Cardiac fibroblast (primary cell): ENCODE measurements around the gene PLOD2.
A peak's percentile ranks its signal among the peaks of the same experiment; 100 is the strongest.

ENCODE experiments used
- DNase-seq, 2 donors: peaks; one replicate each; pipeline versions ENCODE4 v3.0.0 to v3.0.0-alpha.2; 2010; ENCODE audit warnings: low read depth in 2 of 2
- H3K4me3 ChIP-seq, 2 donors: replicated peaks in 1 of 2; 1 replicate in 1 of 2; 2 replicates in 1 of 2; pipeline ENCODE4 v1.5.1; 2011; ENCODE audit warnings: low read depth in 2 of 2, low read length in 2 of 2, mild to moderate bottlenecking in 2 of 2, moderate library complexity in 1 of 2
- CTCF ChIP-seq: IDR thresholded peaks from one replicate; pipeline ENCODE4 v1.5.1; 2011; ENCODE audit warnings: low read depth, mild to moderate bottlenecking, low read length, inconsistent platforms

The PLOD2 gene

DNA sequence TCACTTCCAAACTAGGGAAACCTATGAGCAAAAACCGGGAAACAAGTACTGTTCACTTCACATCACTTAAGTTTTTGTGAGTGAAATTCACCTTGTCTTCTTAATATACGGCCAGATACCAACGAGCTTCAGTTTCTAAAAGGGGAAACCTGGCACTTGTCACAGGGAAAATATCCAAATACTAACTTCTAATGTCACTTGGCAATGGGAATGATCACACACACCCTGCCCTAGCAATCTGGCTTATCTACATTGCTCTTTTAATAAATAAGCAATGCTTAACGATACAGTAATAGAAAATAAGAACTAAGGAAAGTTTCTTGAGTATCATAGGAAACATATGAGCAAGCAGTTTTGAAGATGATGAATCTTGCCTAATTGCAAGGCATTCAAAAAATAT lies 34.6 kb upstream of the PLOD2 start:
- no peak for DNase-seq
- no peak overlapping the region for H3K4me3 ChIP-seq
- TF ChIP-seq CTCF, result no peak

DNA sequence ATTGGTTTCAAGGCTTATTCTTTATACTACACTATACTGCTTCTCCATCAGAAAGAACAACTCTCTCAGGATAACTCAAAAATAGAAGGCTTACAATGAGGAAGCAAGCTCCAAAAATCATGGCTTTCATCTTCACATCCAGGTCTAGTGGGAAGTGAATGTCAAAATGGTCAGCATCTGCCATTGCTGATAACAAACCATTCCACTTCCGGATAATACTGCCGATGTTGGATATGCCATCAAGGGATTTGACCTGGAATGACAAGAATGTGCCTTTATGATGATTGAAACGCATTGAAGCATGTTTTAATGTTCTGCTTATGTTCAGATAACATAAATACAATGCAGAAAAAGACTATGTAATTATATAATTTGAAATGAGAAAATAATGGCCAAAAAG lies 34.0 kb upstream of the PLOD2 start:
- no peak for TF ChIP-seq CTCF
- DNase-seq, result no peak
- H3K4me3 ChIP-seq, result no peak overlapping the region

DNA sequence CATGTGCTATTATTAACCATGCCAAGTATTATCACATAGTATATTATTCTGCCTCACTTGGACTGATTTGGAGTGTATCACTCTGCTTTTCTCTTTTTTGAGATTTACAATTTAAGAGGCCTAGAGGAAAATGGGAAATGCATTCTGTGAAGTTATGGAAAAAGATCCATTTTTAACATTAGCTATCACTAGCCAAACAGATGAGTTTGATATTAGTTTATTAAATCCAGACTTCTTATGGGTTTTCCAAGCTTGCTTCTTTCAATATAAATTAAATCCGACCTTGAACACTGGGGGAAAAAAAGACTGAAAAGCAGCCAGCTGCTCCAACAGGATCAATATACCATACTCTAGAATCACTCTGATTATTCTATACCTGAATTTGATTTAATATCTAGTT lies 30.1 kb upstream of the PLOD2 start:
- no peak for DNase-seq
- no peak for TF ChIP-seq CTCF

DNA sequence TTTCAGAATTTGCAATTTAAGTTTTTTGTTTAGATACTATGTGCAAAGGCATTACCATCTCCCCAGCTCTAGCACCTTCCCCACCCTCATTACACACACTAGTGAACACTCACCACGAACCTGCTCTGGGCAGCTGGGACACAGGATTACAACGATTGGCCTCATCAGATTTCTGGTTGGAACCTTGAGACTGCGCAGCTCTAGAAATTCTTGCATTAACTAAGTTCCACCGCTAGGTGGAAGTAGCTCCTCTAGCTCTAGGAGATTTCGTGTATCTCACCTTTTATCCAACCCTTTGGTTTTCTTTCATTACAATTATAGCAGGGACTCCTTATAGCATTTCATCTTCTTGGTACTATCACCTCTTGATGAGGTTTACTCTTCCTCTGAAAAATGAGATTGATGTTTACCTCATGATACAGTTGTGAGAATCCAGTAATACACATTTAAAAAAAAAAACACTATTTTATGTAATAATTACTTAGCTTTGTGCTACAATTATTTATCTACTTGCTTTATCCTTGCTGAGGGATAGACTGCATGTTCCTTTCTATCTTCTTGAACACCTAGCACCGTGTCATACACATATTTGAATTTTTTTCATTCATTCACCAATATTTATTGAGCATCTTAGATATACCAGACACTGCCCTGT lies 28.7 kb upstream of the PLOD2 start:
- DNase-seq, result peak; percentile 75 to 80
- peak; percentile 77 for TF ChIP-seq CTCF
- no peak overlapping the region for H3K4me3 ChIP-seq

More for the DNA sequence above, 30.1 kb upstream of the PLOD2 start:
- H3K4me3 ChIP-seq, result no peak overlapping the region

- H3K4me3 ChIP-seq, result no peak overlapping the region
- DNase-seq, result peak; percentile 54 to 68
- TF ChIP-seq CTCF, result peak; percentile 47
These were observed 26.5 kb upstream of the PLOD2 start for GRCh38 chr3:146187334-146187950.

DNA sequence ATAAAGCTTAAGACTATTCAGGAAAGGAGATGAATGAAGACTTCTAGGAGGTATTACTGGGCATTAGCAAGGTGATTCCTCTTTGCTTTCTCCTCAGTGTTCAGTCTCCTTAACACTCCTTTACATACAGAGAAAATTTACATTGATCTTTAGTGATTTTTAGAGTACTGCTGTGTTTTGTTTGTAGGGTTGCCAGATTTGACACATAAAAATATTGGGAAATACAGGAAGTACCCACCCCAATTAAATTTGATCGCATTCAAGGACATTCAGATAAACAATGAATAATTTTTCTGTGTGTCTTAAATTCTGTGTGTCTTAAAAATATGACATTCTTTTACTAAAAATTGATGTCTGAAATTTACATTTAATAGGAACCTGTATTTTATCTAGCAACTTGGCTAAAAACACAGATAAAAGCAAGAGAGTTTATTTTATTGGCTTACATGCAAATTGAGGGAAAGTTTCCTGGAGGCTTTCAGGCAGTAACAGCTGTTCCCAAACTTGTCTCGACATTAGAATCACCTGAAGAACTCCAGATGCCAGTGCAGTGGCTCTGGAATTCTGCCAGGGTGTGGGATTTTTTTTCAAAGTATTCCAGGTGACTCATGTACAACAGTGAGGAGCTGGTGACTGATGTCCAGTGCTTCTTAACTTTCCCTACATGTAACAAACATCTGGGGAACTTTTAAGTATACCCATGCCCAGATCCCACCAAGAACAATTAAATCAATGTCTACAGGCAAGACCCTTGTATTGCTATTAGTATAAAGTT lies 23.4 kb upstream of the PLOD2 start:
- TF ChIP-seq CTCF, result no peak
- DNase-seq, result peak; percentile 35 to 78
- no peak overlapping the region for H3K4me3 ChIP-seq
